ENCODE data around the gene ACE.

DNA sequence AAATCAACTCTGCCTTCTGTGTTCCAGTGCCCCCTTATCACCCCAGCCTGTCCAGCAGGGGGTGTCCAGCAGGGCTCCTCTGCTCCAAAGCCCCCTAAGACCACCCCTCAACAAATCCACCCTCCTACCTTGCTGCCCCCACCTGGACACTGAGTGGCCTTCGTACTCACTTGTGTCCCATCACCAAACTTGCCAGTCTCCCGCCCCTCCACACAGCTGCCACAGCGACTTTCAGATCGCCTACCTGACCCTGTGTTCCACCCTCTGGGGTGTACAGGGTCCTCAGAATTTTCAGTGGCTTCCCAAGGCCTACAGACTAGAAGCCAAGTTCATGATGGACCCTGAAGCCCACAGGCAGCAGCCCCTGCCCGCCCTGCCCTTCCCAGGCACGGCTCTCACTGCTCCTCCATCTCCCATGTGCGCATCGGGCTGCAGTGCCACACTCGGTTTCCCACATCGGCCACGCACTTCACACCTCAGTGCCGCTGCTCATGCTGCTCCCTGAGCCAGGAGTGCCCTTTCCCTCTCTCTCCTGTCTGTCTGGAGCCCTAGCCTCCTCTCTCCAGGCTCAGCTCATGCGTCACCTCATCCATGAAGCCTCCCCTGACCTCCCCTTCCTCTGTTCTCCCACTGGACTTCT is 58.1 kb downstream of the ACE start:
- TF ChIP-seq, protein P1, sequence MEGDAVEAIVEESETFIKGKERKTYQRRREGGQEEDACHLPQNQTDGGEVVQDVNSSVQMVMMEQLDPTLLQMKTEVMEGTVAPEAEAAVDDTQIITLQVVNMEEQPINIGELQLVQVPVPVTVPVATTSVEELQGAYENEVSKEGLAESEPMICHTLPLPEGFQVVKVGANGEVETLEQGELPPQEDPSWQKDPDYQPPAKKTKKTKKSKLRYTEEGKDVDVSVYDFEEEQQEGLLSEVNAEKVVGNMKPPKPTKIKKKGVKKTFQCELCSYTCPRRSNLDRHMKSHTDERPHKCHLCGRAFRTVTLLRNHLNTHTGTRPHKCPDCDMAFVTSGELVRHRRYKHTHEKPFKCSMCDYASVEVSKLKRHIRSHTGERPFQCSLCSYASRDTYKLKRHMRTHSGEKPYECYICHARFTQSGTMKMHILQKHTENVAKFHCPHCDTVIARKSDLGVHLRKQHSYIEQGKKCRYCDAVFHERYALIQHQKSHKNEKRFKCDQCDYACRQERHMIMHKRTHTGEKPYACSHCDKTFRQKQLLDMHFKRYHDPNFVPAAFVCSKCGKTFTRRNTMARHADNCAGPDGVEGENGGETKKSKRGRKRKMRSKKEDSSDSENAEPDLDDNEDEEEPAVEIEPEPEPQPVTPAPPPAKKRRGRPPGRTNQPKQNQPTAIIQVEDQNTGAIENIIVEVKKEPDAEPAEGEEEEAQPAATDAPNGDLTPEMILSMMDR (conservative IDR thresholded peaks at IDR 0.05; ENCODE audit: low read depth, low read length): no peak
- TF ChIP-seq EZH2 (IDR thresholded peaks at IDR 0.05; ENCODE audit: low read length, unreplicated experiment) (no peak), EZH2phosphoT487 (IDR thresholded peaks at IDR 0.05; ENCODE audit: borderline replicate concordance, low read length) (no peak)

Measured in PC-3 (cell line).